B cell (primary cell): ENCODE measurements around the gene ZIC2. TPM values are rescaled to one million over a fixed set of nuclear protein-coding genes. Genes with fewer than 3 reads are reported as not detected.

Experiments used
- ATAC-seq: fragments of 200-7000 bp; cut with Tn5 transposase; one replicate; pipeline ENCODE4 v1.10.0; 2021; ENCODE audit warnings: low read depth, mild to moderate bottlenecking, moderate number of reproducible peaks, moderate library complexity
- CTCF ChIA-PET: fragments of 350-600 bp; sonication (Branson Sonifier 250); formaldehyde crosslinking; loops from one replicate; lab custom pipeline; 2021; ENCODE audit warnings: antibody characterized with exemption, inconsistent platforms; lab: Charles Lee
- POLR2A ChIA-PET: fragments of 350-600 bp; sonication (Branson Sonifier 250); formaldehyde crosslinking; loops from one replicate; lab custom pipeline; 2021; ENCODE audit warnings: antibody characterized with exemption; lab: Charles Lee
- DNase-seq: peaks from one replicate; pipeline ENCODE4 v3.0.0; 2013
- H2AFZ ChIP-seq: 2 replicates; pipeline ENCODE4 v1.6.1; 2012; ENCODE audit warnings: mild to moderate bottlenecking, low read depth, low read length; ENCODE audit not compliant: insufficient read depth, poor library complexity, severe bottlenecking
- H3K27ac ChIP-seq, 2 donors: 1 replicate in 1 of 2; 2 replicates in 1 of 2; pipeline ENCODE4 v1.5.1; 2012 to 2013; ENCODE audit warnings: low read length in 2 of 2, mild to moderate bottlenecking in 2 of 2, moderate library complexity in 1 of 2
- H3K27me3 ChIP-seq, 4 experiments: fragments of 200-600 bp in 1 of 4; sonication (generic) in 1 of 4; replicated peaks in 1 of 4; 1 replicate in 2 of 4; 2 replicates in 2 of 4; pipeline versions ENCODE4 v1.6.1 to v1.7.0; 2013 to 2016; ENCODE audit warnings: low read length in 3 of 4, mild to moderate bottlenecking in 2 of 4, mixed read lengths in 1 of 4, moderate library complexity in 1 of 4; ENCODE audit not compliant: insufficient read depth in 4 of 4, control insufficient read depth in 3 of 4; ENCODE audit errors: control extremely low read depth in 1 of 4
- H3K36me3 ChIP-seq, 2 experiments: replicated peaks in 1 of 2; 1 replicate in 1 of 2; 2 replicates in 1 of 2; pipeline versions ENCODE4 v1.6.1 to v1.7.1; 2013; ENCODE audit warnings: low read length in 1 of 2; ENCODE audit not compliant: insufficient read depth in 2 of 2, control insufficient read depth in 1 of 2; ENCODE audit errors: control extremely low read depth in 1 of 2, extremely low read depth in 1 of 2
- H3K4me1 ChIP-seq, 2 donors: fragments of 200-600 bp in 1 of 2; sonication (generic) in 1 of 2; 1 replicate in 1 of 2; 2 replicates in 1 of 2; pipeline versions ENCODE4 v1.5.1 to v1.6.1; 2013 to 2017; ENCODE audit warnings: low read length in 2 of 2; ENCODE audit not compliant: control insufficient read depth in 2 of 2, insufficient read depth in 2 of 2
- H3K4me2 ChIP-seq: replicated peaks from 2 replicates; pipeline ENCODE3; 2012; ENCODE audit warnings: mild to moderate bottlenecking, low read depth, low read length; ENCODE audit not compliant: poor library complexity, severe bottlenecking
- H3K4me3 ChIP-seq, 5 experiments: fragments of 200-600 bp in 1 of 5; sonication (generic) in 1 of 5; 1 replicate in 3 of 5; 2 replicates in 2 of 5; pipeline versions ENCODE4 v1.5.1 to v1.7.0; 2011 to 2016; ENCODE audit warnings: low read length in 4 of 5, mild to moderate bottlenecking in 4 of 5, low read depth in 2 of 5, control low read depth in 1 of 5, moderate library complexity in 1 of 5; ENCODE audit not compliant: insufficient read depth in 1 of 5; ENCODE audit errors: control extremely low read depth in 1 of 5, extremely low read depth in 1 of 5
- H3K79me2 ChIP-seq: fragments of 200-600 bp; sonication (generic); one replicate; pipeline ENCODE4 v1.6.0; 2016; ENCODE audit warnings: low read length; ENCODE audit not compliant: control insufficient read depth, insufficient read depth
- H3K9ac ChIP-seq: fragments of 200-600 bp; sonication (generic); 2 replicates; pipeline ENCODE4 v1.6.1; 2017; ENCODE audit warnings: mild to moderate bottlenecking, low read length, moderate library complexity
- H3K9me3 ChIP-seq, 3 donors: one replicate each; pipeline versions ENCODE4 v1.6.1 to v1.7.1; 2013; ENCODE audit warnings: low read length in 2 of 3; ENCODE audit not compliant: control insufficient read depth in 2 of 3, insufficient read depth in 1 of 3; ENCODE audit errors: control extremely low read depth in 1 of 3
- H4K20me1 ChIP-seq: 2 replicates; pipeline ENCODE4 v1.6.0; 2012; ENCODE audit warnings: mild to moderate bottlenecking, low read length; ENCODE audit not compliant: insufficient read depth, control insufficient read depth, poor library complexity, severe bottlenecking
- H3K27ac Mint-ChIP-seq: one replicate; pipeline ENCODE4 v1.8.0; 2021; ENCODE audit warnings: mixed read lengths
- H3K27me3 Mint-ChIP-seq: one replicate; pipeline ENCODE4 v1.8.0; 2021; ENCODE audit warnings: mixed read lengths
- H3K4me1 Mint-ChIP-seq: one replicate; pipeline ENCODE4 v1.8.0; 2021; ENCODE audit warnings: mixed read lengths
- H3K4me3 Mint-ChIP-seq: one replicate; pipeline ENCODE4 v1.8.0; 2021; ENCODE audit warnings: mixed read lengths
- H3K9me3 Mint-ChIP-seq: one replicate; pipeline ENCODE4 v1.8.0; 2022; ENCODE audit warnings: mixed read lengths; ENCODE audit not compliant: insufficient read depth
- CTCF ChIP-seq: fragments of 200-600 bp; IDR thresholded peaks from one replicate; pipeline ENCODE4 v1.8.0; 2022; ENCODE audit warnings: antibody characterized with exemption, mild to moderate bottlenecking
- EZH2 ChIP-seq: IDR thresholded peaks from 2 replicates; pipeline ENCODE4 v1.6.1; 2012; ENCODE audit warnings: borderline replicate concordance, low read depth, mild to moderate bottlenecking, moderate library complexity, low read length; ENCODE audit not compliant: insufficient read depth, poor library complexity, severe bottlenecking
- WGBS: methylation state at CpG from one replicate; pipeline ENCODE4 v1.1.5; 2013; ENCODE audit warnings: missing lambda C conversion rate; ENCODE audit not compliant: insufficient coverage; 5-methylcytosine and 5-hydroxymethylcytosine counted together
- intact Hi-C: fragments of 100-400 bp; cut with micrococcal nuclease; formaldehyde crosslinking; loops from one replicate; pipeline ENCODE4 v1.10.0; 2022
- polyA plus RNA-seq: library from polyadenylated mRNA; depleted of rRNA; stranded (reverse); fragments of >200 nt; gene quantifications from 2 replicates; pipeline ENCODE4 v1.2.3, GENCODE V29; 2012
- total RNA-seq, 2 donors: library from RNA; stranded (reverse); fragments of 120-200 nt in 1 of 2; gene quantifications; 1 replicate in 1 of 2; 2 replicates in 1 of 2; pipeline versions ENCODE4 v1.2.3 to v1.2.4, GENCODE V29; 2013 to 2022

The ZIC2 gene
- total and polyA plus RNA-seq, 2 donors (not counting 1 experiment from before 2014, with no cell fraction given) = not detected

- Histone ChIP-seq H3K4me1 (peaks cover 29 to 49% of the 10 kb centered on the region in 2 donors), H3K27me3 (peaks cover 0 to 78% (median 72%) of the 10 kb centered on the region in 4 experiments), H3K9ac (no peak overlapping the region), H3K27ac (no peak overlapping the region), H4K20me1 (no peaks in the 10 kb centered on the region), H3K4me2 (peak overlapping the region; percentile 79), H2AFZ (peak overlapping the region; percentile 63), H3K9me3 (peaks cover 1 to 35% (median 23%) of the 10 kb centered on the region in 3 donors), H3K79me2 (no peaks in the 10 kb centered on the region), H3K4me3 (peak overlapping the region in 3 of 5 experiments; percentile 34 to 53 (median 46)), H3K36me3 (no peaks in the 10 kb centered on the region)
- intact Hi-C loops = loop anchor here (2.0 kb wide), 1 partner anchor 13 kb away; no protein-coding TSS in a partner anchor
- 11% methylated on average over 49 of the region's 52 CpGs for WGBS
- ATAC-seq = no peak
- DNase-seq = no peak
- H3K4me1 Mint-ChIP-seq = peaks cover 20% of the 10 kb centered on the region
- POLR2A ChIA-PET = no interaction called here
- H3K27me3 Mint-ChIP-seq = peaks cover 66% of the 10 kb centered on the region
- peak overlapping the region; percentile 74 for H3K27ac Mint-ChIP-seq
- TF ChIP-seq CTCF (no peak), EZH2 (no peak)
- H3K4me3 Mint-ChIP-seq = peak overlapping the region; percentile 88
- H3K9me3 Mint-ChIP-seq = peaks cover 3% of the 10 kb centered on the region
- CTCF ChIA-PET = no interaction called here
Observed at GRCh38 chr13:99969453-99969918, 12.1 kb upstream of the ZIC2 start.

- Histone ChIP-seq H2AFZ (peak overlapping the region; percentile 63), H3K4me3 (peak overlapping the region in 3 of 5 experiments; percentile 34 to 53 (median 46)), H3K9ac (peak overlapping the region; percentile 54), H3K36me3 (no peaks in the 10 kb centered on the region), H3K9me3 (peaks cover 1 to 41% (median 28%) of the 10 kb centered on the region in 3 donors), H3K4me2 (peak overlapping the region; percentile 79), H3K4me1 (peaks cover 29 to 53% of the 10 kb centered on the region in 2 donors), H4K20me1 (no peaks in the 10 kb centered on the region), H3K79me2 (no peaks in the 10 kb centered on the region), H3K27me3 (peaks cover 0 to 84% (median 75%) of the 10 kb centered on the region in 4 experiments), H3K27ac (no peak overlapping the region)
- Mint-ChIP-seq H3K4me1 (peaks cover 20% of the 10 kb centered on the region), H3K4me3 (peak overlapping the region; percentile 83), H3K27ac (peak overlapping the region; percentile 71), H3K9me3 (peaks cover 3% of the 10 kb centered on the region), H3K27me3 (peaks cover 66% of the 10 kb centered on the region)
- POLR2A ChIA-PET = no interaction called here
- CTCF ChIA-PET = no interaction called here
- intact Hi-C loops = loop anchor here (2.0 to 10.0 kb wide), 2 partner anchors 13 to 525 kb away; no protein-coding TSS in a partner anchor
- WGBS = 3% methylated on average over 72 of the region's 79 CpGs
- TF ChIP-seq EZH2 (no peak), CTCF (no peak)
- DNase-seq (peak; percentile 65), ATAC-seq (peak; percentile 41)
Observed at GRCh38 chr13:99969919-99970650, 11.5 kb upstream of the ZIC2 start.
